Measurements from ENCODE around the gene NHEJ1. TPM values are rescaled to one million over a fixed set of nuclear protein-coding genes. Genes with fewer than 3 reads are reported as not detected.

NHEJ1 gene
- total and polyA plus RNA-seq, 4 donors = 6.1 to 13.5 (median 9.9) TPM

DNA sequence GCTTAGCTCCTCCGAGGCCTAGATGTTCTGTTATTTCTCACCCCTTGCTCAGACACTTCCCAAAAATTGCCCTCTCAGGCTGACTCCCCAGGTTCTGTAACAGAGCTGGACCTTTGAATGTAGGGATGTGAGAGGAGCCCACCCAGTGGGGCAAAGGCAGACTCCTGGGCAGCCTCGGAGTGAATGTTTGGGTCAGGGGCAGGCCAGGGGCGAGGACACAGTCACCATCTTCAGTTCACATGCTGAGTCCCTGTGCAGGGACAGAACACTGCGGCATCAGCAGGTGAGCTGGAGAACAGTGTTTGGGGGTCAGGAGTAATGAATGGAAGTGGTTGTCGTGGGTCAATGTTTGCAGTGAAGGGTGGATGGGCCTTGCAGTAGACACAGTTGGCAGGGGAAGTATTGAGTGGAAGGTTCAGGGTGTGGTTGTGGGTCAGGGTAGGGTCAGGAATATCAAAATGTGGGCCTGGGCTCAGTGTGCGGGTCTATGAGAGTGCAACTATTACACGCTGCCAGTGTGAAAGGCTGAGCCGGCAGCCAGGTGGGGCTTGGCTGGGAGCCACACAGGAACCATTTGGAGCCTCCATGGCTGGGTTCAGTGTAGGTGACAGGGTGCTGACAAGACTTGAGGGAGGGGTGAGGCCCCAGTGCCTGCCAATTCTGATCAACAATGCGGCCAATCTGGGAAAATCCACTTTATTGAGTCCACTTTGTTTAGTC is 104.3 kb downstream of the NHEJ1 start:
- H3K4me3 ChIP-seq (ENCODE audit: low read depth in 1 of 3, low read length in 3 of 3) = no peak overlapping the region
- WGBS = 64% methylated on average over 9 of the region's 9 CpGs
- TF ChIP-seq JUND (IDR thresholded peaks at IDR 0.05) = no peak
- TF ChIP-seq, protein P1, sequence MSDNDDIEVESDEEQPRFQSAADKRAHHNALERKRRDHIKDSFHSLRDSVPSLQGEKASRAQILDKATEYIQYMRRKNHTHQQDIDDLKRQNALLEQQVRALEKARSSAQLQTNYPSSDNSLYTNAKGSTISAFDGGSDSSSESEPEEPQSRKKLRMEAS (IDR thresholded peaks at IDR 0.05) = no peak
- TF ChIP-seq, protein P2, sequence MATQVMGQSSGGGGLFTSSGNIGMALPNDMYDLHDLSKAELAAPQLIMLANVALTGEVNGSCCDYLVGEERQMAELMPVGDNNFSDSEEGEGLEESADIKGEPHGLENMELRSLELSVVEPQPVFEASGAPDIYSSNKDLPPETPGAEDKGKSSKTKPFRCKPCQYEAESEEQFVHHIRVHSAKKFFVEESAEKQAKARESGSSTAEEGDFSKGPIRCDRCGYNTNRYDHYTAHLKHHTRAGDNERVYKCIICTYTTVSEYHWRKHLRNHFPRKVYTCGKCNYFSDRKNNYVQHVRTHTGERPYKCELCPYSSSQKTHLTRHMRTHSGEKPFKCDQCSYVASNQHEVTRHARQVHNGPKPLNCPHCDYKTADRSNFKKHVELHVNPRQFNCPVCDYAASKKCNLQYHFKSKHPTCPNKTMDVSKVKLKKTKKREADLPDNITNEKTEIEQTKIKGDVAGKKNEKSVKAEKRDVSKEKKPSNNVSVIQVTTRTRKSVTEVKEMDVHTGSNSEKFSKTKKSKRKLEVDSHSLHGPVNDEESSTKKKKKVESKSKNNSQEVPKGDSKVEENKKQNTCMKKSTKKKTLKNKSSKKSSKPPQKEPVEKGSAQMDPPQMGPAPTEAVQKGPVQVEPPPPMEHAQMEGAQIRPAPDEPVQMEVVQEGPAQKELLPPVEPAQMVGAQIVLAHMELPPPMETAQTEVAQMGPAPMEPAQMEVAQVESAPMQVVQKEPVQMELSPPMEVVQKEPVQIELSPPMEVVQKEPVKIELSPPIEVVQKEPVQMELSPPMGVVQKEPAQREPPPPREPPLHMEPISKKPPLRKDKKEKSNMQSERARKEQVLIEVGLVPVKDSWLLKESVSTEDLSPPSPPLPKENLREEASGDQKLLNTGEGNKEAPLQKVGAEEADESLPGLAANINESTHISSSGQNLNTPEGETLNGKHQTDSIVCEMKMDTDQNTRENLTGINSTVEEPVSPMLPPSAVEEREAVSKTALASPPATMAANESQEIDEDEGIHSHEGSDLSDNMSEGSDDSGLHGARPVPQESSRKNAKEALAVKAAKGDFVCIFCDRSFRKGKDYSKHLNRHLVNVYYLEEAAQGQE (IDR thresholded peaks at IDR 0.05) = no peak
- H3K27ac ChIP-seq (ENCODE audit: low read depth in 1 of 2, low read length in 2 of 2) = no peak overlapping the region
- no peak for DNase-seq (ENCODE audit: low spot score)
- peaks cover 0 to 6% (median 0%) of the 10 kb centered on the region in 4 donors for H3K36me3 ChIP-seq (ENCODE audit: control insufficient read depth in 4 of 4, insufficient read depth in 3 of 4, low read depth in 1 of 4, low read length in 3 of 4)
- H3K9me3 ChIP-seq (ENCODE audit: control insufficient read depth in 4 of 4, low read length in 3 of 4) = no peaks in the 10 kb centered on the region
- no peak overlapping the region for H3K9ac ChIP-seq (ENCODE audit: low read depth in 1 of 2, low read length in 2 of 2)
- H3K27me3 ChIP-seq (ENCODE audit: control insufficient read depth in 4 of 4, insufficient read depth in 4 of 4, low read length in 3 of 4) = peaks cover 0 to 3% (median 0%) of the 10 kb centered on the region in 4 donors
- H3K4me1 ChIP-seq (ENCODE audit: control insufficient read depth in 4 of 4, insufficient read depth in 4 of 4, low read length in 3 of 4) = peaks cover 12 to 40% (median 29%) of the 10 kb centered on the region in 4 donors

DNA sequence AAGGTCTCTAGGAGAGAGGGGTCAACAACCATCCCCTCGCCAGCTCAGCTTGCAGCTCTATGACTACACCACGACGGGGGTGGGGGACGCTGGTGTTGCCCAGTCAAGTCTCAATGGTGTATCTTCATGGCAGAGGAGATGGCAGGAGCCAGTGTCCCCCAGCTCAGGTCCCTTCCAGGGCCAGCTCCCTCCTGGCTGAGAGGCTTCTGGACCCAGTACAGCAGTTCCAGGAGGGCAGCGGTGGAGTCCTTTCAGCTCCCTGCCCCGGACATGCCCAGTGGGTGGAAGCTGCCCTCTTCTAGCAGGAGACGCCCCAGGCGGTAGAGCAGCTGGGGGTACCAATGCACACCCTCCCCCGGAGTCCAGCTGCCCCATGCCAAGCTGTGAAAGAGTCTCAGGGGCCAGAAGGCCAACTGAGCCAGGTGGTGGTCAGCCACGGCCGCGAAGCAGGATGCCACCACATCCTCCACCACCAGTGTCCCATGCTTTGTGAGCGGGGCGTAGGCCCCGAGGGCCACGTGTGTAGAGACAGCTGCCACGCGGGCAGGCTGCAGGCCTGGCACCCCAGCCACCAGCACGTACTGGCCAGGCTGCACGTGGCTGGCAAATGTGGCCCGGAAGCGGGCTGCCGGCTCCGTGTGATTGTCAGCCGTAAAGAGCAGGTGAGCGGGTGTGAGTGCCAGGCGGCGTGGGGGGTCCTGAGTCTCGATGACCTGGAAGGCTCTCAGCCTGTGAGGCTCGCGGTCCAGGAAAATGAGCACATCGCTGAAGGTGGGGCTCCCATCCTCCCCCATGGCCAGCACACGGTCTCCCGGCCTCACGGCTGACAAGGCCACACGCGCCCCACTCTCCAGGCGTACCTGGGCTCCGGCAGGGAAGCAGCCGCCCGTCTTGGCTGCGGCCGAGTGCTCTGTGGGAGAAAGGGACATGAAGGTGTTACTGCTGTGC is 105.4 kb downstream of the NHEJ1 start:
- H3K36me3 ChIP-seq (ENCODE audit: control insufficient read depth in 4 of 4, insufficient read depth in 3 of 4, low read depth in 1 of 4, low read length in 3 of 4) = peaks cover 0 to 6% (median 0%) of the 10 kb centered on the region in 4 donors
- 93% methylated on average over 43 of the region's 43 CpGs for WGBS
- H3K27me3 ChIP-seq (ENCODE audit: control insufficient read depth in 4 of 4, insufficient read depth in 4 of 4, low read length in 3 of 4) = peaks cover 0 to 3% (median 0%) of the 10 kb centered on the region in 4 donors
- no peak overlapping the region for H3K27ac ChIP-seq (ENCODE audit: low read depth in 1 of 2, low read length in 2 of 2)
- no peak overlapping the region for H3K4me3 ChIP-seq (ENCODE audit: low read depth in 1 of 3, low read length in 3 of 3)
- H3K9me3 ChIP-seq (ENCODE audit: control insufficient read depth in 4 of 4, low read length in 3 of 4) = no peaks in the 10 kb centered on the region
- H3K4me1 ChIP-seq (ENCODE audit: control insufficient read depth in 4 of 4, insufficient read depth in 4 of 4, low read length in 3 of 4) = peaks cover 9 to 39% (median 24%) of the 10 kb centered on the region in 4 donors
- no peak for TF ChIP-seq NR2F2 (IDR thresholded peaks at IDR 0.05)
- TF ChIP-seq RXRA (IDR thresholded peaks at IDR 0.05) = no peak
- TF ChIP-seq FOXA2 (IDR thresholded peaks at IDR 0.05) = no peak
- no peak for TF ChIP-seq JUND (IDR thresholded peaks at IDR 0.05)
- TF ChIP-seq, protein P3, sequence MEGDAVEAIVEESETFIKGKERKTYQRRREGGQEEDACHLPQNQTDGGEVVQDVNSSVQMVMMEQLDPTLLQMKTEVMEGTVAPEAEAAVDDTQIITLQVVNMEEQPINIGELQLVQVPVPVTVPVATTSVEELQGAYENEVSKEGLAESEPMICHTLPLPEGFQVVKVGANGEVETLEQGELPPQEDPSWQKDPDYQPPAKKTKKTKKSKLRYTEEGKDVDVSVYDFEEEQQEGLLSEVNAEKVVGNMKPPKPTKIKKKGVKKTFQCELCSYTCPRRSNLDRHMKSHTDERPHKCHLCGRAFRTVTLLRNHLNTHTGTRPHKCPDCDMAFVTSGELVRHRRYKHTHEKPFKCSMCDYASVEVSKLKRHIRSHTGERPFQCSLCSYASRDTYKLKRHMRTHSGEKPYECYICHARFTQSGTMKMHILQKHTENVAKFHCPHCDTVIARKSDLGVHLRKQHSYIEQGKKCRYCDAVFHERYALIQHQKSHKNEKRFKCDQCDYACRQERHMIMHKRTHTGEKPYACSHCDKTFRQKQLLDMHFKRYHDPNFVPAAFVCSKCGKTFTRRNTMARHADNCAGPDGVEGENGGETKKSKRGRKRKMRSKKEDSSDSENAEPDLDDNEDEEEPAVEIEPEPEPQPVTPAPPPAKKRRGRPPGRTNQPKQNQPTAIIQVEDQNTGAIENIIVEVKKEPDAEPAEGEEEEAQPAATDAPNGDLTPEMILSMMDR (IDR thresholded peaks at IDR 0.05; ENCODE audit: low read depth, low read length, missing input control) = no peak
- TF ChIP-seq, protein P2 (IDR thresholded peaks at IDR 0.05) = no peak
- TF ChIP-seq, protein P1 (IDR thresholded peaks at IDR 0.05) = no peak
- no peak for TF ChIP-seq RAD21 (IDR thresholded peaks at IDR 0.05)
- TF ChIP-seq YY1 (IDR thresholded peaks at IDR 0.05) = no peak
- TF ChIP-seq FOXA1 (IDR thresholded peaks at IDR 0.05) = no peak
- no peak for TF ChIP-seq SP1 (IDR thresholded peaks at IDR 0.05)
- no peak for TF ChIP-seq TAF1 (conservative IDR thresholded peaks at IDR 0.05)
- TF ChIP-seq EGR1 (IDR thresholded peaks at IDR 0.05; ENCODE audit: low read depth in 2 of 2) = no peak
- TF ChIP-seq, protein P4, sequence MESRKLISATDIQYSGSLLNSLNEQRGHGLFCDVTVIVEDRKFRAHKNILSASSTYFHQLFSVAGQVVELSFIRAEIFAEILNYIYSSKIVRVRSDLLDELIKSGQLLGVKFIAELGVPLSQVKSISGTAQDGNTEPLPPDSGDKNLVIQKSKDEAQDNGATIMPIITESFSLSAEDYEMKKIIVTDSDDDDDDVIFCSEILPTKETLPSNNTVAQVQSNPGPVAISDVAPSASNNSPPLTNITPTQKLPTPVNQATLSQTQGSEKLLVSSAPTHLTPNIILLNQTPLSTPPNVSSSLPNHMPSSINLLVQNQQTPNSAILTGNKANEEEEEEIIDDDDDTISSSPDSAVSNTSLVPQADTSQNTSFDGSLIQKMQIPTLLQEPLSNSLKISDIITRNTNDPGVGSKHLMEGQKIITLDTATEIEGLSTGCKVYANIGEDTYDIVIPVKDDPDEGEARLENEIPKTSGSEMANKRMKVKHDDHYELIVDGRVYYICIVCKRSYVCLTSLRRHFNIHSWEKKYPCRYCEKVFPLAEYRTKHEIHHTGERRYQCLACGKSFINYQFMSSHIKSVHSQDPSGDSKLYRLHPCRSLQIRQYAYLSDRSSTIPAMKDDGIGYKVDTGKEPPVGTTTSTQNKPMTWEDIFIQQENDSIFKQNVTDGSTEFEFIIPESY (IDR thresholded peaks at IDR 0.05) = no peak
- no peak for TF ChIP-seq GABPA (IDR thresholded peaks at IDR 0.05 in 1 of 2, conservative IDR thresholded peaks at IDR 0.05 in 1 of 2)
- no peak for TF ChIP-seq HNF4G (IDR thresholded peaks at IDR 0.05)
- TF ChIP-seq, protein P5, sequence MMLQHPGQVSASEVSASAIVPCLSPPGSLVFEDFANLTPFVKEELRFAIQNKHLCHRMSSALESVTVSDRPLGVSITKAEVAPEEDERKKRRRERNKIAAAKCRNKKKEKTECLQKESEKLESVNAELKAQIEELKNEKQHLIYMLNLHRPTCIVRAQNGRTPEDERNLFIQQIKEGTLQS (IDR thresholded peaks at IDR 0.05) = no peak
- no peak for TF ChIP-seq HNF4A (conservative IDR thresholded peaks at IDR 0.05)
- H3K9ac ChIP-seq (ENCODE audit: low read depth in 1 of 2, low read length in 2 of 2) = no peak overlapping the region
- no peak for DNase-seq (ENCODE audit: low spot score)
